Measurements from ENCODE around the gene HEYL. TPM values are rescaled to one million over a fixed set of nuclear protein-coding genes. Genes with fewer than 3 reads are reported as not detected.
A peak's percentile ranks its signal among the peaks of the same experiment; 100 is the strongest.

The HEYL gene
- total and polyA plus RNA-seq, 8 donors, result 12.0 to 34.6 (median 31.3) TPM

DNA sequence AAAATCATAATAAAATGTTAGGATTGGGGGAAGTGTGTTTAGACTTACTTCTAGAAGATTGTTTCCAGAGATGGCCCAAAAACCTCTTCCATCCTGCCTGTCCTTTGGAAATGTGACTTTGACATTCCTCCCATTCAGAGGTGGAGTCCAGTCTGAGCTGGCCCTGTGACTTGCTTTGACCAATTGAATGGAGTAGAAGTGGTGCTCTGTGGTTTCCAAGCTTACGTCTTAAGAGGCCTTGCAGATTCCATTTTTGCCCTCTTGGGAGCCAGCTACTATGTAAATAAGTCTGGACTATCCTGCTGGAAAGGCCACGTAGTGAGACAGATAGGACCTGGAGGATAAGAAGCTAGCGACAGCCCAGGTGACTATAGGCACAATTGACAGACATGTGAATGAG lies 33.8 kb upstream of the HEYL start:
- H3K9me3 ChIP-seq, result no peaks in the 10 kb centered on the region
- 83 to 93% methylated on average over 3 of the region's 3 CpGs for WGBS, 2 donors
- H3K4me1 ChIP-seq, result no peaks in the 10 kb centered on the region
- no peak overlapping the region for H3K27ac ChIP-seq
- H3K4me3 ChIP-seq, result no peak overlapping the region
- ATAC-seq (no peak), DNase-seq (no peak), FAIRE-seq (no peak)
- intact Hi-C loops (cut with DNase I), result no loop called here
- TF ChIP-seq, protein P1, sequence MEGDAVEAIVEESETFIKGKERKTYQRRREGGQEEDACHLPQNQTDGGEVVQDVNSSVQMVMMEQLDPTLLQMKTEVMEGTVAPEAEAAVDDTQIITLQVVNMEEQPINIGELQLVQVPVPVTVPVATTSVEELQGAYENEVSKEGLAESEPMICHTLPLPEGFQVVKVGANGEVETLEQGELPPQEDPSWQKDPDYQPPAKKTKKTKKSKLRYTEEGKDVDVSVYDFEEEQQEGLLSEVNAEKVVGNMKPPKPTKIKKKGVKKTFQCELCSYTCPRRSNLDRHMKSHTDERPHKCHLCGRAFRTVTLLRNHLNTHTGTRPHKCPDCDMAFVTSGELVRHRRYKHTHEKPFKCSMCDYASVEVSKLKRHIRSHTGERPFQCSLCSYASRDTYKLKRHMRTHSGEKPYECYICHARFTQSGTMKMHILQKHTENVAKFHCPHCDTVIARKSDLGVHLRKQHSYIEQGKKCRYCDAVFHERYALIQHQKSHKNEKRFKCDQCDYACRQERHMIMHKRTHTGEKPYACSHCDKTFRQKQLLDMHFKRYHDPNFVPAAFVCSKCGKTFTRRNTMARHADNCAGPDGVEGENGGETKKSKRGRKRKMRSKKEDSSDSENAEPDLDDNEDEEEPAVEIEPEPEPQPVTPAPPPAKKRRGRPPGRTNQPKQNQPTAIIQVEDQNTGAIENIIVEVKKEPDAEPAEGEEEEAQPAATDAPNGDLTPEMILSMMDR (IDR thresholded peaks at IDR 0.05), result no peak
- H3K27me3 ChIP-seq, result no peaks in the 10 kb centered on the region
- H3K36me3 ChIP-seq, result no peaks in the 10 kb centered on the region

DNA sequence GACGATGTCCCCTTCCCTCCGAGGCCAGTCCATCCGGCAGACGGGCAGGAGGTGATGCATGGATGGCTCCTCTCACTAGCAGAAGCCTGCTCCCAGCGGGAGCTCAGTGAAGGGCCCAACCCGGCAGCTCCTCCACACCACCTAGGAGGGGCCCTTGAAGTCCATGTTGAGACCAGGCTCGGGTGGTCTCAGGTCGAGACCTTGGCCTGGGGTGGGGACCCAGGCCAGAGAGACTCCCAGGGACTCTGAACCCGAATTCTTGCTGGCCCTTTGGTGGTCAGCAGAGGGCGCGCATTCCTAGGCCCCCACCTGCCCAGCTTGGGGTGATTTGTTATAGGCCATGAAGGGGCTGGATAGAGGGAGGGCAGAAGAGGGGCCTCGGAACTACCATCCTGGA lies 33.1 kb upstream of the HEYL start:
- no peak for FAIRE-seq
- Histone ChIP-seq H3K4me3 (peak overlapping the region in 2 of 4 donors; percentile 48 to 50), H3K9me3 (no peaks in the 10 kb centered on the region), H3K4me1 (no peaks in the 10 kb centered on the region), H3K36me3 (no peaks in the 10 kb centered on the region), H3K27ac (no peak overlapping the region), H3K27me3 (no peaks in the 10 kb centered on the region)
- 36 to 46% methylated on average over 11 to 12 of the region's 12 CpGs for WGBS, 2 donors
- DNase-seq, result peak in 1 of 6 donors; percentile 32
- ATAC-seq, result peak in 3 of 4 donors; percentile 43 to 63 (median 59)
- TF ChIP-seq, protein P1 (IDR thresholded peaks at IDR 0.05), result peak in 3 of 4 donors; percentile 27 to 33 (median 30)
- intact Hi-C loops (cut with DNase I), result no loop called here

DNA sequence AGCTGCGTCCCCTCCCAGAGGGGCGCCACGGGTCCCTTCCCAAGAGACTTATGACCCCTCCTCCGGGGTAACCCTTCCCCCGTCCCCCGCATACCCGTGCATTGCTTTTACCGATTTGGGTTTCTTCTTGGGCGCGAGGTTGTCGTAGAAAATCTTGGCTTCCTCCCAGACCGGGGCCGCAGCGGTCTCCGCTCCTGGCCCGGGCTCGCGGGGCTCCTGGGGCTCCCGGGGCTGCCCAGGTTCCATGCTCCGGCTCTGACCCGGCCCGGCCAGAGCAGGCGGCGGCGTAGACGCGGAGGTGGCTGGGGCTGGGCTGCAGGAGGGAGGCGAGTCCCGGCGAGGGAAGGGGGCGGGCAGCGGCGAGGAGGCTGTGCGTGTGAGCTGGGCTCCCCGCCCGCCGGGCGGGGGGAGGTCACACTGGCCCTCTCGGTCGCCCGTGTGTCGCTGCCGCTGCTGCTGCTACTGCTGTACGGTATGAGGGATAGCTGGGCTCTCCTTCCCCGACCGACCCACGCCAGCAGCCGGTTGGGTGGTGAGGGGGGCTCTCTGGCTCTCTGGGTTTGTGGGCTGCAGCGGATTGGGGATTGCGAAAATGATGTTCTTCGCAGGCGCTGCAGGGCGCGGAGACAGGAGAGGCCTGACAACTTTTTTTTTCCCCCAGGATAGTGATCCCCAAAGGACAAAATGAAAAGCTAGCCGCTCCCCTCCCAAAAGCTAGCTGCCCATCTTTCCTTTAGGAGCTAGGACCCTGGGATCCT lies 32.5 kb upstream of the HEYL start, which contains the start of gene NT5C1A:
Gene NT5C1A (minus strand): TSS at position 315 of the 758 bp plus-strand sequence. CDS start 69 bp downstream, at position 246.
- Histone ChIP-seq H3K27ac (no peak within 1 kb of the TSS), H3K27me3 (no peaks in the 10 kb centered on the region), H3K9me3 (no peaks in the 10 kb centered on the region), H3K36me3 (no peaks in the 10 kb centered on the region), H3K4me1 (no peaks in the 10 kb centered on the region), H3K4me3 (peak within 1 kb of the TSS; percentile 42 to 50 (median 46))
- WGBS, 2 donors, result 2 to 3% methylated on average over 52 to 55 of the region's 55 CpGs
- TF ChIP-seq, protein P1 (IDR thresholded peaks at IDR 0.05), result no peak
- ATAC-seq (peak; percentile 74 to 90 (median 87)), FAIRE-seq (no peak), DNase-seq (peak in 5 of 6 donors; percentile 42 to 83 (median 65))
- intact Hi-C loops (cut with DNase I), result no loop called here

GRCh38 chr1:39671433-39671792 lies 32.0 kb upstream of the HEYL start:
- ATAC-seq (peak; percentile 51 to 72 (median 71)), FAIRE-seq (no peak), DNase-seq (peak in 5 of 6 donors; percentile 20 to 87 (median 63))
- H3K27ac ChIP-seq, result no peak overlapping the region
- peak overlapping the region; percentile 42 to 50 (median 46) for H3K4me3 ChIP-seq
- no peaks in the 10 kb centered on the region for H3K4me1 ChIP-seq
- WGBS, 2 donors, result 2% methylated on average over 24 to 26 of the region's 26 CpGs
- no peaks in the 10 kb centered on the region for H3K36me3 ChIP-seq
- TF ChIP-seq, protein P1 (IDR thresholded peaks at IDR 0.05), result no peak
- H3K27me3 ChIP-seq, result no peaks in the 10 kb centered on the region
- no peaks in the 10 kb centered on the region for H3K9me3 ChIP-seq
- intact Hi-C loops (cut with DNase I), result no loop called here

DNA sequence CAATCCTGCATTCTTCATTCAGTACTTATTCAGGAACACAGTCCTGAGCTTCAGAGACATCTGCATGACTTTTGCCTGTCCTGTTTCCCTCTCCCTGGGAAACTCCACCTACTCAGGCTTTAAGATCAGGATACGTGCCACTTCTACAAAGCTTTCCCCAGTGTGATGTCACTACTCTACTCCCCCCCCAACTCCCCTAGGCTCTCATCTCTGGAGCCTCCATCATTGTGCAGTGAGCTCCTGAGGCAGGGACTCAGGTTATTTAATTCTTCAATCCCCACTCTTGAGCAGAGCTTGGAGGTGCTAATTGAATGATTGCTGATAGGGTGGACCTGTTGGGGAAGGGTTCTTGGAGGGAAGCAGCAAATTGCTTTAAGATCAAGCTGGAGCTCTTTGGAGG lies 31.2 kb upstream of the HEYL start:
- ATAC-seq (no peak), DNase-seq (no peak), FAIRE-seq (no peak)
- WGBS, 2 donors, result 45 to 76% methylated on average over 1 of the region's 1 CpG
- no peaks in the 10 kb centered on the region for H3K27me3 ChIP-seq
- TF ChIP-seq, protein P1 (IDR thresholded peaks at IDR 0.05), result no peak
- H3K27ac ChIP-seq, result no peak overlapping the region
- H3K4me3 ChIP-seq, result no peak overlapping the region
- H3K4me1 ChIP-seq, result no peaks in the 10 kb centered on the region
- no peaks in the 10 kb centered on the region for H3K36me3 ChIP-seq
- no peaks in the 10 kb centered on the region for H3K9me3 ChIP-seq
- intact Hi-C loops (cut with DNase I), result no loop called here

Measured in pancreas (tissue), 10 donors.